ENCODE results near the gene CCL28.

- TF ChIP-seq, protein P1, sequence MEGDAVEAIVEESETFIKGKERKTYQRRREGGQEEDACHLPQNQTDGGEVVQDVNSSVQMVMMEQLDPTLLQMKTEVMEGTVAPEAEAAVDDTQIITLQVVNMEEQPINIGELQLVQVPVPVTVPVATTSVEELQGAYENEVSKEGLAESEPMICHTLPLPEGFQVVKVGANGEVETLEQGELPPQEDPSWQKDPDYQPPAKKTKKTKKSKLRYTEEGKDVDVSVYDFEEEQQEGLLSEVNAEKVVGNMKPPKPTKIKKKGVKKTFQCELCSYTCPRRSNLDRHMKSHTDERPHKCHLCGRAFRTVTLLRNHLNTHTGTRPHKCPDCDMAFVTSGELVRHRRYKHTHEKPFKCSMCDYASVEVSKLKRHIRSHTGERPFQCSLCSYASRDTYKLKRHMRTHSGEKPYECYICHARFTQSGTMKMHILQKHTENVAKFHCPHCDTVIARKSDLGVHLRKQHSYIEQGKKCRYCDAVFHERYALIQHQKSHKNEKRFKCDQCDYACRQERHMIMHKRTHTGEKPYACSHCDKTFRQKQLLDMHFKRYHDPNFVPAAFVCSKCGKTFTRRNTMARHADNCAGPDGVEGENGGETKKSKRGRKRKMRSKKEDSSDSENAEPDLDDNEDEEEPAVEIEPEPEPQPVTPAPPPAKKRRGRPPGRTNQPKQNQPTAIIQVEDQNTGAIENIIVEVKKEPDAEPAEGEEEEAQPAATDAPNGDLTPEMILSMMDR (IDR thresholded peaks at IDR 0.05): no peak
- TF ChIP-seq POLR2A (IDR thresholded peaks at IDR 0.05): no peak
These were observed 48.9 kb upstream of the CCL28 start for GRCh38 chr5:43461066-43461465.
